Measurements from ENCODE around the gene ZBED4.

DNA sequence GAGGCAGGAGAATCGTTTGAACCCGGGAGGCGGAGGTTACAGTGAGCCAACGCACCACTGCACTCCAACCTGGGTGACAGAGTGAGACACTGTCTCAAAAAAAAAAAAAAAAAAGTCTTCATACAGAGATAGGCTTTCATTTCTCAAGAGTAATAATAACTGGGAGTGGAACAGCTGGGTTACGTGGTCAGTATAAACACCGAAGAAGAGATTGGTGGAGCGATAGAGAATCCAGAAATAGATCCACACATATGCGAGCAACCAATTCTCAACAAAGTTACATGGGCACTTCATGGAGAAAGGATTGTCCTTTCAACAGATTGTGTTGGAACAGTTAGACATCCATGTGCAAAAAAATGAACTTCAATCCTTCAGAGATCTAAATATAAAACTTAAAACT, 24.6 kb downstream of the ZBED4 start:
- TF ChIP-seq, protein P1, sequence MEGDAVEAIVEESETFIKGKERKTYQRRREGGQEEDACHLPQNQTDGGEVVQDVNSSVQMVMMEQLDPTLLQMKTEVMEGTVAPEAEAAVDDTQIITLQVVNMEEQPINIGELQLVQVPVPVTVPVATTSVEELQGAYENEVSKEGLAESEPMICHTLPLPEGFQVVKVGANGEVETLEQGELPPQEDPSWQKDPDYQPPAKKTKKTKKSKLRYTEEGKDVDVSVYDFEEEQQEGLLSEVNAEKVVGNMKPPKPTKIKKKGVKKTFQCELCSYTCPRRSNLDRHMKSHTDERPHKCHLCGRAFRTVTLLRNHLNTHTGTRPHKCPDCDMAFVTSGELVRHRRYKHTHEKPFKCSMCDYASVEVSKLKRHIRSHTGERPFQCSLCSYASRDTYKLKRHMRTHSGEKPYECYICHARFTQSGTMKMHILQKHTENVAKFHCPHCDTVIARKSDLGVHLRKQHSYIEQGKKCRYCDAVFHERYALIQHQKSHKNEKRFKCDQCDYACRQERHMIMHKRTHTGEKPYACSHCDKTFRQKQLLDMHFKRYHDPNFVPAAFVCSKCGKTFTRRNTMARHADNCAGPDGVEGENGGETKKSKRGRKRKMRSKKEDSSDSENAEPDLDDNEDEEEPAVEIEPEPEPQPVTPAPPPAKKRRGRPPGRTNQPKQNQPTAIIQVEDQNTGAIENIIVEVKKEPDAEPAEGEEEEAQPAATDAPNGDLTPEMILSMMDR (IDR thresholded peaks at IDR 0.05 in 8 of 11, conservative IDR thresholded peaks at IDR 0.05 in 3 of 11): no peak
- no peak for TF ChIP-seq POLR2A (IDR thresholded peaks at IDR 0.05)

All from spleen (tissue), 7 donors.